HepG2 (cell line): ENCODE results near the gene TMEM184B. TPM values are rescaled to one million over a fixed set of nuclear protein-coding genes. Genes with fewer than 3 reads are reported as not detected.
A peak's percentile ranks its signal among the peaks of the same experiment; 100 is the strongest.

ENCODE experiments used
- ATAC-seq: fragments of 200-7000 bp; cut with Tn5 transposase; 3 replicates; pipeline ENCODE4 v1.9.1; 2020; ENCODE audit warnings: mild to moderate bottlenecking, moderate library complexity
- BruUV-seq: library from RNA; stranded (reverse); fragments of 400-500 nt; replicated peaks from 2 replicates; lab custom pipeline; 2021; lab: Mats Ljungman, UMichigan
- CTCF ChIA-PET: fragments of 300-600 bp; formaldehyde crosslinking; extraction: SDS; loops from one replicate; lab custom pipeline; 2021; ENCODE audit warnings: low total read pairs, inconsistent platforms, low intra/inter-chr PET ratio; lab: Yijun Ruan, JAX
- POLR2A ChIA-PET: fragments of 350-600 bp; sonication (Branson Sonifier 250); formaldehyde crosslinking; loops from one replicate; lab custom pipeline; 2020; ENCODE audit warnings: antibody characterized with exemption, inconsistent platforms; lab: Yijun Ruan, JAX
- DNase-seq: peaks from one replicate; pipeline ENCODE4 v3.0.0-alpha.2; 2015; ENCODE audit warnings: low spot score
- FAIRE-seq: peaks from 3 replicates; lab custom pipeline; 2011; peaks lifted over from hg19 to GRCh38; lab: Jason Lieb, UNC
- H2AFZ ChIP-seq: one replicate; pipeline ENCODE4 v1.6.1; 2011; ENCODE audit warnings: low read length, inconsistent platforms
- H3K27ac ChIP-seq: fragments of 300-600 bp; 3 replicates; pipeline ENCODE4 v1.8.0; 2011; ENCODE audit warnings: mixed run types, mild to moderate bottlenecking, mixed read lengths, low read length, inconsistent platforms; ENCODE audit not compliant: insufficient read depth; ENCODE audit errors: extremely low read length
- H3K27me3 ChIP-seq, 2 experiments: fragments of 200-600 bp in 1 of 2; 2 replicates in 1 of 2; 3 replicates in 1 of 2; pipeline versions ENCODE4 v1.6.0 to v1.8.0; 2011; ENCODE audit warnings: low read length in 2 of 2, mild to moderate bottlenecking in 2 of 2, moderate library complexity in 2 of 2, inconsistent platforms in 1 of 2; ENCODE audit not compliant: insufficient read depth in 2 of 2, control insufficient read depth in 1 of 2
- H3K36me3 ChIP-seq, 2 experiments: fragments of 200-600 bp in 1 of 2; replicated peaks in 1 of 2; 2 replicates in 1 of 2; 3 replicates in 1 of 2; pipeline versions ENCODE4 v1.5.1 to v1.8.0; 2011; ENCODE audit warnings: low read length in 2 of 2, inconsistent platforms in 1 of 2; ENCODE audit not compliant: insufficient read depth in 2 of 2, control insufficient read depth in 1 of 2
- H3K4me1 ChIP-seq: 2 replicates; pipeline ENCODE4 v1.5.1; 2012; ENCODE audit warnings: low read length, inconsistent platforms; ENCODE audit not compliant: insufficient read depth
- H3K4me2 ChIP-seq: 2 replicates; pipeline ENCODE4 v1.6.0; 2011; ENCODE audit warnings: low read depth, low read length, inconsistent platforms
- H3K4me3 ChIP-seq, 3 experiments: fragments of 200-600 bp in 1 of 3; sonication (generic), shearing (Covaris generic) in 1 of 3; replicated peaks in 1 of 3; 2 replicates each; pipeline ENCODE4 v1.5.1; 2011 to 2016; ENCODE audit warnings: low read length in 3 of 3, inconsistent platforms in 2 of 3, low read depth in 2 of 3, mild to moderate bottlenecking in 2 of 3, control low read depth in 1 of 3, mixed read lengths in 1 of 3; ENCODE audit not compliant: insufficient read depth in 1 of 3
- H3K79me2 ChIP-seq: one replicate; pipeline ENCODE4 v1.6.1; 2011; ENCODE audit warnings: low read length, inconsistent platforms; ENCODE audit not compliant: insufficient read depth
- H3K9ac ChIP-seq: 2 replicates; pipeline ENCODE4 v1.6.0; 2011; ENCODE audit warnings: mild to moderate bottlenecking, low read depth, low read length, inconsistent platforms; ENCODE audit not compliant: insufficient read depth
- H3K9me3 ChIP-seq: 2 replicates; pipeline ENCODE4 v1.5.1; 2012; ENCODE audit warnings: mild to moderate bottlenecking, low read length
- H4K20me1 ChIP-seq: 2 replicates; pipeline ENCODE4 v1.6.0; 2011; ENCODE audit warnings: inconsistent platforms, mild to moderate bottlenecking, low read length, moderate library complexity; ENCODE audit not compliant: insufficient read depth
- KDM2A ChIP-seq: sonication (generic); formaldehyde crosslinking; IDR thresholded peaks from 2 replicates; pipeline ENCODE4 v1.4.0; 2020; ENCODE audit warnings: low read depth, missing genetic modification reagents, borderline replicate concordance
- NR2C2 ChIP-seq: sonication (generic); formaldehyde crosslinking; IDR thresholded peaks from 2 replicates; pipeline ENCODE4 v1.4.0; 2020; ENCODE audit warnings: missing genetic modification reagents, mild to moderate bottlenecking, moderate library complexity, borderline replicate concordance
- PCBP2 ChIP-seq: fragments of 200-400 bp; formaldehyde crosslinking; optimal IDR thresholded peaks from 2 replicates; pipeline ENCODE3; 2018; ENCODE audit warnings: low read length, low read depth; ENCODE audit not compliant: poor library complexity, severe bottlenecking
- SOX5 ChIP-seq: IDR thresholded peaks from 2 replicates; pipeline ENCODE4 v1.6.1; 2016; ENCODE audit warnings: borderline replicate concordance
- SRSF1 ChIP-seq: fragments of 200-400 bp; formaldehyde crosslinking; optimal IDR thresholded peaks from 2 replicates; pipeline ENCODE3; 2017; ENCODE audit warnings: mild to moderate bottlenecking, low read depth, low read length, moderate library complexity
- YEATS4 ChIP-seq: sonication (generic); formaldehyde crosslinking; IDR thresholded peaks from 2 replicates; pipeline ENCODE4 v1.4.0; 2020; ENCODE audit warnings: missing genetic modification reagents, borderline replicate concordance
- ZBTB3 ChIP-seq: sonication (generic); formaldehyde crosslinking; IDR thresholded peaks from 2 replicates; pipeline ENCODE4 v1.4.0; 2020; ENCODE audit warnings: low read depth, mild to moderate bottlenecking, moderate library complexity, missing genetic modification reagents, borderline replicate concordance
- ZNF75D ChIP-seq: sonication (generic); formaldehyde crosslinking; IDR thresholded peaks from 2 replicates; pipeline ENCODE4 v1.8.1; 2023; ENCODE audit warnings: missing genetic modification reagents, mild to moderate bottlenecking, borderline replicate concordance
- ZNF891 ChIP-seq: sonication (generic); formaldehyde crosslinking; IDR thresholded peaks from 2 replicates; pipeline ENCODE4 v1.5.0; 2020; ENCODE audit warnings: mild to moderate bottlenecking, missing genetic modification reagents
- ZSCAN29 ChIP-seq: sonication (generic); formaldehyde crosslinking; conservative IDR thresholded peaks from 2 replicates; pipeline ENCODE4 v1.4.0; 2020; ENCODE audit warnings: mild to moderate bottlenecking, missing genetic modification reagents
- ZZZ3 ChIP-seq: sonication (generic); formaldehyde crosslinking; IDR thresholded peaks from 2 replicates; pipeline ENCODE4 v1.4.0; 2020; ENCODE audit warnings: missing genetic modification reagents, mild to moderate bottlenecking, borderline replicate concordance
- WGBS: methylation state at CpG from one replicate; pipeline ENCODE4 v1.1.6; 2017; ENCODE audit warnings: low lambda C conversion rate; 5-methylcytosine and 5-hydroxymethylcytosine counted together
- in situ Hi-C: cut with HindIII; loops from 2 replicates; pipeline ENCODE4 v1.10.0; 2017; ENCODE audit warnings: low pct_unique_long_range_greater_than_20kb; ENCODE audit not compliant: extremely low pct_ligation_motif_present
- intact Hi-C: fragments of 100-400 bp; cut with micrococcal nuclease; formaldehyde crosslinking; loops from one replicate; pipeline ENCODE4 v1.10.0; 2022; ENCODE audit not compliant: unreplicated experiment
- polyA plus RNA-seq, 8 experiments: library from polyadenylated mRNA; depleted of rRNA in 3 of 8; stranded (reverse) in 7 of 8; unstranded in 1 of 8; fragments of >200 nt; fragmentation: Illumina TruSeq in 4 of 8; extraction: Trizol in 4 of 8; gene quantifications; 2 replicates each; pipeline versions ENCODE4 v1.2.1 to v1.2.3, GENCODE V29; 2011 to 2016; ENCODE audit warnings: low read depth in 4 of 8, missing spikeins in 1 of 8, mixed read lengths in 1 of 8; ENCODE audit not compliant: insufficient read depth in 1 of 8
- total RNA-seq, 5 experiments: library from RNA; depleted of rRNA; stranded (reverse); fragments of >200 nt; fragmentation: Illumina TruSeq; extraction: Trizol; gene quantifications; 2 replicates each; pipeline ENCODE4 v1.2.3, GENCODE V29; 2016; ENCODE audit warnings: low read depth in 1 of 5
- TF ChIP-seq, protein P1 (sequence below): sonication (generic); formaldehyde crosslinking; conservative IDR thresholded peaks from 2 replicates; pipeline ENCODE4 v1.4.0; 2020; ENCODE audit warnings: mild to moderate bottlenecking, missing genetic modification reagents, moderate library complexity
- TF ChIP-seq, protein P2 (sequence below): sonication (generic); formaldehyde crosslinking; IDR thresholded peaks from 2 replicates; pipeline ENCODE4 v1.4.0; 2020; ENCODE audit warnings: missing genetic modification reagents

The TMEM184B gene
- total and polyA plus RNA-seq, 2 of the 13 experiments (the other 11 are each of a cell fraction or from before 2014, with no cell fraction given), result 15.9 to 16.0 TPM

DNA sequence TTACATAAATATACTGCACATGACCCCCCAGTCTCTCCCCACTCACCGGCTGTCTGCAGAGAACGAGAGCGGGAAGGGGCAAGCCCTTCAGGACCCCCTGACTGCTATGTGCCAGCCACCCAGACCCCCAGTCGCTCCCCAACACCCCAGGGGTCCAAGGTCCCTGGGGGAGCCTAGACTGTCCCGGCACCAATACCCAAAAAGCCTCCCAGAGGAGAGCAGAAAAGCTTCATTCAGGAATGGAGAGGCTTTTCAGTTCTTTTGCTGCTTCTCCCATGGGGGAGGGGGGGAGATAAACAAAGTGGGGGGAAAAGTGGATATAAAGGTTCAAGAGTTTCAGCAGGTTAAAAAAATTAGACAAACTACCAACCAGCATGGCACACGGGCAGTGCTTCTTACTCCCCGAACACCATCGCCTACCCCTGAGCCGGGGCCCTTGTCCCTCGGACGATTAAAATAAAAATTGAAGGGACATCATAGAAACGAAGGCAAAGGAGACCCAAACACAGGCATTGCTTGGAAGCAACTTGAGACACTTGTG is 43.1 kb upstream of the TMEM184B start:
- in situ Hi-C loops, result no loop called here
- CTCF ChIA-PET, result no interaction called here
- TSS peak; percentile 59 for BruUV-seq
- TF ChIP-seq ZNF75D (CRISPR knock-in tag), result no peak
- TF ChIP-seq, protein P1, sequence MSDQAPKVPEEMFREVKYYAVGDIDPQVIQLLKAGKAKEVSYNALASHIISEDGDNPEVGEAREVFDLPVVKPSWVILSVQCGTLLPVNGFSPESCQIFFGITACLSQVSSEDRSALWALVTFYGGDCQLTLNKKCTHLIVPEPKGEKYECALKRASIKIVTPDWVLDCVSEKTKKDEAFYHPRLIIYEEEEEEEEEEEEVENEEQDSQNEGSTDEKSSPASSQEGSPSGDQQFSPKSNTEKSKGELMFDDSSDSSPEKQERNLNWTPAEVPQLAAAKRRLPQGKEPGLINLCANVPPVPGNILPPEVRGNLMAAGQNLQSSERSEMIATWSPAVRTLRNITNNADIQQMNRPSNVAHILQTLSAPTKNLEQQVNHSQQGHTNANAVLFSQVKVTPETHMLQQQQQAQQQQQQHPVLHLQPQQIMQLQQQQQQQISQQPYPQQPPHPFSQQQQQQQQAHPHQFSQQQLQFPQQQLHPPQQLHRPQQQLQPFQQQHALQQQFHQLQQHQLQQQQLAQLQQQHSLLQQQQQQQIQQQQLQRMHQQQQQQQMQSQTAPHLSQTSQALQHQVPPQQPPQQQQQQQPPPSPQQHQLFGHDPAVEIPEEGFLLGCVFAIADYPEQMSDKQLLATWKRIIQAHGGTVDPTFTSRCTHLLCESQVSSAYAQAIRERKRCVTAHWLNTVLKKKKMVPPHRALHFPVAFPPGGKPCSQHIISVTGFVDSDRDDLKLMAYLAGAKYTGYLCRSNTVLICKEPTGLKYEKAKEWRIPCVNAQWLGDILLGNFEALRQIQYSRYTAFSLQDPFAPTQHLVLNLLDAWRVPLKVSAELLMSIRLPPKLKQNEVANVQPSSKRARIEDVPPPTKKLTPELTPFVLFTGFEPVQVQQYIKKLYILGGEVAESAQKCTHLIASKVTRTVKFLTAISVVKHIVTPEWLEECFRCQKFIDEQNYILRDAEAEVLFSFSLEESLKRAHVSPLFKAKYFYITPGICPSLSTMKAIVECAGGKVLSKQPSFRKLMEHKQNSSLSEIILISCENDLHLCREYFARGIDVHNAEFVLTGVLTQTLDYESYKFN (CRISPR knock-in tag), result 0 out of 2 replicates have a peak, but pooled peaks have one; percentile 10
- TF ChIP-seq KDM2A (CRISPR knock-in tag), result 0 out of 2 replicates have a peak, but pooled peaks have one; percentile 6
- TF ChIP-seq ZSCAN29 (CRISPR knock-in tag), result 0 out of 2 replicates have a peak, but pooled peaks have one; percentile 30
- 0 out of 2 replicates have a peak, but pooled peaks have one; percentile 20 for TF ChIP-seq NR2C2 (CRISPR knock-in tag)
- peak; percentile 6; the same call in 1 of the 2 replicates for TF ChIP-seq YEATS4 (CRISPR knock-in tag)
- TF ChIP-seq SOX5 (CRISPR knock-in tag), result no peak
- TF ChIP-seq SRSF1, result peak; percentile 43
- TF ChIP-seq ZZZ3 (CRISPR knock-in tag), result 0 out of 2 replicates have a peak, but pooled peaks have one; percentile 35
- TF ChIP-seq ZNF891 (CRISPR knock-in tag), result no peak
- TF ChIP-seq, protein P2, sequence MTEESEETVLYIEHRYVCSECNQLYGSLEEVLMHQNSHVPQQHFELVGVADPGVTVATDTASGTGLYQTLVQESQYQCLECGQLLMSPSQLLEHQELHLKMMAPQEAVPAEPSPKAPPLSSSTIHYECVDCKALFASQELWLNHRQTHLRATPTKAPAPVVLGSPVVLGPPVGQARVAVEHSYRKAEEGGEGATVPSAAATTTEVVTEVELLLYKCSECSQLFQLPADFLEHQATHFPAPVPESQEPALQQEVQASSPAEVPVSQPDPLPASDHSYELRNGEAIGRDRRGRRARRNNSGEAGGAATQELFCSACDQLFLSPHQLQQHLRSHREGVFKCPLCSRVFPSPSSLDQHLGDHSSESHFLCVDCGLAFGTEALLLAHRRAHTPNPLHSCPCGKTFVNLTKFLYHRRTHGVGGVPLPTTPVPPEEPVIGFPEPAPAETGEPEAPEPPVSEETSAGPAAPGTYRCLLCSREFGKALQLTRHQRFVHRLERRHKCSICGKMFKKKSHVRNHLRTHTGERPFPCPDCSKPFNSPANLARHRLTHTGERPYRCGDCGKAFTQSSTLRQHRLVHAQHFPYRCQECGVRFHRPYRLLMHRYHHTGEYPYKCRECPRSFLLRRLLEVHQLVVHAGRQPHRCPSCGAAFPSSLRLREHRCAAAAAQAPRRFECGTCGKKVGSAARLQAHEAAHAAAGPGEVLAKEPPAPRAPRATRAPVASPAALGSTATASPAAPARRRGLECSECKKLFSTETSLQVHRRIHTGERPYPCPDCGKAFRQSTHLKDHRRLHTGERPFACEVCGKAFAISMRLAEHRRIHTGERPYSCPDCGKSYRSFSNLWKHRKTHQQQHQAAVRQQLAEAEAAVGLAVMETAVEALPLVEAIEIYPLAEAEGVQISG (CRISPR knock-in tag), result peak; percentile 5; the same call in 1 of the 2 replicates
- no peak for TF ChIP-seq ZBTB3 (CRISPR knock-in tag)
- peak; percentile 18 for TF ChIP-seq PCBP2

More for the DNA sequence above, 43.1 kb upstream of the TMEM184B start:
- no peaks in the 10 kb centered on the region; a peak in 2 of 5 replicates for H3K27me3 ChIP-seq
- peak overlapping the region; percentile 89 for H3K9ac ChIP-seq
- no peak for FAIRE-seq
- peaks cover 41% of the 10 kb centered on the region; the same call in 1 of the 2 replicates for H4K20me1 ChIP-seq
- intact Hi-C loops, result loop anchor here (5.0 kb wide), 1 partner anchor 36 kb away; no protein-coding TSS in a partner anchor
- no peak for DNase-seq
- H3K27ac ChIP-seq, result peak overlapping the region; percentile 89
- WGBS, result under 1% methylated on average over 8 of the region's 12 CpGs
- H3K4me2 ChIP-seq, result peak overlapping the region; percentile 77
- POLR2A ChIA-PET, result interaction anchor here (0.6 to 1.0 kb wide), 2 partner anchors 113 to 205 kb away, joined by 3 read pairs; no protein-coding TSS in a partner anchor
- peaks cover 9 to 22% of the 10 kb centered on the region in 2 experiments; a peak in 4 of 5 replicates for H3K36me3 ChIP-seq
- H3K4me3 ChIP-seq, result peak overlapping the region; percentile 64 to 86 (median 76)
- ATAC-seq, result no peak
- H3K79me2 ChIP-seq, result peaks cover 55% of the 10 kb centered on the region
- no peaks in the 10 kb centered on the region for H3K9me3 ChIP-seq
- H3K4me1 ChIP-seq, result peaks cover 78% of the 10 kb centered on the region
- no peak overlapping the region for H2AFZ ChIP-seq
